ENCODE data around the gene ASPSCR1. TPM values are rescaled to one million over a fixed set of nuclear protein-coding genes. Genes with fewer than 3 reads are reported as not detected.
A peak's percentile ranks its signal among the peaks of the same experiment; 100 is the strongest.

The ASPSCR1 gene
- total RNA-seq, 6 donors from 2014 or later, result 26.0 to 96.4 (median 56.1) TPM

- ATAC-seq (ENCODE audit: low FRiP score in 2 of 2) (no peak), DNase-seq (peak in 1 of 2 donors; percentile 74)
- peaks cover 0 to 13% (median 8%) of the 10 kb centered on the region in 4 donors for H3K36me3 ChIP-seq
- H3K4me1 ChIP-seq, result peaks cover 4 to 32% (median 22%) of the 10 kb centered on the region in 4 donors
- TF ChIP-seq EP300 (IDR thresholded peaks at IDR 0.05), result no peak
- TF ChIP-seq POLR2AphosphoS5 (IDR thresholded peaks at IDR 0.05), result no peak
- TF ChIP-seq CTCF (IDR thresholded peaks at IDR 0.05), result no peak
- no peak overlapping the region for H3K4me3 ChIP-seq
- H3K27ac ChIP-seq, result peak overlapping the region in 3 of 4 donors; percentile 4 to 65 (median 27)
- no peaks in the 10 kb centered on the region for H3K27me3 ChIP-seq
- 91 to 95% methylated on average over 7 to 14 of the region's 14 CpGs for WGBS, 2 donors
- no peaks in the 10 kb centered on the region for H3K9me3 ChIP-seq
These were observed 21.4 kb downstream of the ASPSCR1 start for GRCh38 chr17:81998691-81999438.

- H3K4me1 ChIP-seq, result peaks cover 0 to 25% (median 16%) of the 10 kb centered on the region in 4 donors
- DNase-seq (peak; percentile 80 to 87), ATAC-seq (ENCODE audit: low FRiP score in 2 of 2) (peak in 1 of 2 donors; percentile 69)
- H3K4me3 ChIP-seq, result no peak overlapping the region
- TF ChIP-seq CTCF (IDR thresholded peaks at IDR 0.05) (no peak), POLR2A (IDR thresholded peaks at IDR 0.05) (peak in 1 of 4 donors; percentile 27), POLR2AphosphoS5 (IDR thresholded peaks at IDR 0.05) (no peak), EP300 (IDR thresholded peaks at IDR 0.05) (peak in 1 of 4 donors; percentile 30)
- H3K27ac ChIP-seq, result peak overlapping the region in 2 of 4 donors; percentile 24 to 65
- peaks cover 0 to 10% (median 8%) of the 10 kb centered on the region in 4 donors for H3K36me3 ChIP-seq
- no peaks in the 10 kb centered on the region for H3K27me3 ChIP-seq
- 80 to 82% methylated on average over 12 of the region's 12 CpGs for WGBS, 2 donors
- no peaks in the 10 kb centered on the region for H3K9me3 ChIP-seq
These were observed 22.2 kb downstream of the ASPSCR1 start for GRCh38 chr17:81999587-81999975.

- peak in 1 of 2 donors; percentile 79 for DNase-seq
These were observed 22.8 kb downstream of the ASPSCR1 start for GRCh38 chr17:81999976-82000802.

More at GRCh38 chr17:81999976-82000802, 22.8 kb downstream of the ASPSCR1 start:
- WGBS, 2 donors, result 74 to 79% methylated on average over 22 to 36 of the region's 36 CpGs
- H3K27ac ChIP-seq, result peak overlapping the region in 2 of 4 donors; percentile 24 to 65
- TF ChIP-seq POLR2AphosphoS5 (IDR thresholded peaks at IDR 0.05) (no peak), POLR2A (IDR thresholded peaks at IDR 0.05) (no peak), CTCF (IDR thresholded peaks at IDR 0.05) (no peak), EP300 (IDR thresholded peaks at IDR 0.05) (no peak)
- no peaks in the 10 kb centered on the region for H3K27me3 ChIP-seq
- peaks cover 0 to 10% (median 8%) of the 10 kb centered on the region in 4 donors for H3K36me3 ChIP-seq
- H3K9me3 ChIP-seq, result no peaks in the 10 kb centered on the region
- no peak overlapping the region for H3K4me3 ChIP-seq
- peaks cover 0 to 20% (median 9%) of the 10 kb centered on the region in 4 donors for H3K4me1 ChIP-seq
- peak in 1 of 2 donors; percentile 2 for ATAC-seq (ENCODE audit: low FRiP score in 2 of 2)

All from upper lobe of left lung (tissue), 6 donors.